A549 (cell line): ENCODE results near the gene KRTAP9-9. TPM values are rescaled to one million over a fixed set of nuclear protein-coding genes. Genes with fewer than 3 reads are reported as not detected.

Experiments used
- ATAC-seq, 2 experiments: fragments of 200-7000 bp in 1 of 2; fragments of >200 bp in 1 of 2; cut with Nextera tagmentation in 1 of 2; cut with Tn5 transposase in 1 of 2; 3 replicates each; pipeline versions ENCODE4 v1.8.0 to v1.9.1; 2018 to 2020; ENCODE audit warnings: mild to moderate bottlenecking in 1 of 2, moderate library complexity in 1 of 2
- CTCF ChIA-PET: fragments of 300-600 bp; sonication (Branson Sonifier 250); formaldehyde crosslinking; extraction: SDS; loops from one replicate; lab custom pipeline; 2021; ENCODE audit warnings: antibody characterized with exemption, inconsistent platforms; lab: Yijun Ruan, JAX
- POLR2A ChIA-PET: fragments of 350-600 bp; formaldehyde crosslinking; extraction: SDS; loops from one replicate; lab custom pipeline; 2021; ENCODE audit warnings: antibody characterized with exemption, inconsistent platforms; lab: Yijun Ruan, JAX
- DNase-seq, 2 experiments: peaks; one replicate each; pipeline versions ENCODE4 v3.0.0 to v3.0.0-alpha.2; 2011 to 2016; ENCODE audit warnings: low read depth in 1 of 2, low spot score in 1 of 2
- FAIRE-seq: peaks from 2 replicates; lab custom pipeline; 2011; peaks lifted over from hg19 to GRCh38; lab: Jason Lieb, UNC
- H3K27ac ChIP-seq, 2 experiments: fragments of >200 bp; sonication (Bioruptor Twin); formaldehyde crosslinking; 3 replicates each; pipeline ENCODE4 v1.5.1; 2016 to 2017
- H3K4me1 ChIP-seq: fragments of >200 bp; sonication (Bioruptor Twin); formaldehyde crosslinking; 3 replicates; pipeline ENCODE4 v1.6.1; 2016
- H3K4me2 ChIP-seq: fragments of >200 bp; sonication (Bioruptor Twin); formaldehyde crosslinking; 3 replicates; pipeline ENCODE4 v1.6.1; 2016
- H3K4me3 ChIP-seq: fragments of >200 bp; sonication (Bioruptor Twin); formaldehyde crosslinking; 3 replicates; pipeline ENCODE4 v1.5.1; 2016
- H3K9me3 ChIP-seq: fragments of >200 bp; sonication (Bioruptor Twin); formaldehyde crosslinking; 3 replicates; pipeline ENCODE4 v1.6.1; 2016
- ATOH8 ChIP-seq: fragments of 250-450 bp; sonication (Bioruptor Pico); IDR thresholded peaks from 2 replicates; pipeline ENCODE4 v1.5.0; 2020; ENCODE audit warnings: low read depth, mild to moderate bottlenecking, moderate library complexity
- BCL3 ChIP-seq: fragments of >200 bp; sonication (Bioruptor Twin); formaldehyde crosslinking; IDR thresholded peaks from 3 replicates; pipeline ENCODE4 v1.6.1; 2016
- BHLHE40 ChIP-seq: IDR thresholded peaks from 2 replicates; pipeline ENCODE4 v1.6.1; 2012; ENCODE audit warnings: low read depth, low read length, inconsistent platforms
- CEBPB ChIP-seq, 2 experiments: fragments of >200 bp in 1 of 2; sonication (Bioruptor Twin) in 1 of 2; formaldehyde crosslinking in 1 of 2; IDR thresholded peaks; 2 replicates each; pipeline ENCODE4 v1.6.1; 2012 to 2016
- CTCF ChIP-seq: fragments of >200 bp; sonication (Bioruptor Twin); formaldehyde crosslinking; IDR thresholded peaks from 3 replicates; pipeline ENCODE4 v1.5.1; 2016
- EP300 ChIP-seq, 2 experiments: fragments of >200 bp; sonication (Bioruptor Twin); formaldehyde crosslinking; IDR thresholded peaks; 2 replicates in 1 of 2; 3 replicates in 1 of 2; pipeline ENCODE4 v1.6.1; 2016 to 2017
- ESRRA ChIP-seq: fragments of 150-350 bp; IDR thresholded peaks from 2 replicates; pipeline ENCODE4 v1.6.1; 2014; ENCODE audit warnings: mild to moderate bottlenecking, low read length, borderline replicate concordance
- FOSB ChIP-seq: fragments of 250-450 bp; sonication (Bioruptor Pico); IDR thresholded peaks from 2 replicates; pipeline ENCODE4 v1.5.0; 2020; ENCODE audit warnings: mild to moderate bottlenecking, moderate library complexity
- FOSL2 ChIP-seq, 2 experiments: fragments of 450-650 bp in 1 of 2; fragments of >200 bp in 1 of 2; sonication (Bioruptor Twin) in 1 of 2; formaldehyde crosslinking; IDR thresholded peaks; 2 replicates each; pipeline versions ENCODE4 v1.5.0 to v1.6.1; 2016 to 2020; ENCODE audit warnings: mild to moderate bottlenecking in 1 of 2, moderate library complexity in 1 of 2
- GATA3 ChIP-seq: IDR thresholded peaks from 2 replicates; pipeline ENCODE4 v1.6.1; 2012; ENCODE audit warnings: borderline replicate concordance
- HDAC2 ChIP-seq: fragments of 200-600 bp; sonication (generic); IDR thresholded peaks from 2 replicates; pipeline ENCODE4 v1.6.1; 2016
- HES2 ChIP-seq: fragments of >200 bp; sonication (Bioruptor Twin); formaldehyde crosslinking; IDR thresholded peaks from 2 replicates; pipeline ENCODE4 v1.6.1; 2016
- HOXB13 ChIP-seq: fragments of 250-450 bp; sonication (Bioruptor Pico); IDR thresholded peaks from 2 replicates; pipeline ENCODE4 v1.5.0; 2020; ENCODE audit warnings: low read depth, mild to moderate bottlenecking, moderate library complexity
- KDM1A ChIP-seq: fragments of 200-600 bp; sonication (generic); IDR thresholded peaks from 2 replicates; pipeline ENCODE4 v1.6.1; 2016; ENCODE audit warnings: low read depth, mild to moderate bottlenecking
- KDM5A ChIP-seq: fragments of 200-600 bp; sonication (generic); IDR thresholded peaks from 2 replicates; pipeline ENCODE4 v1.6.1; 2016; ENCODE audit warnings: antibody characterized with exemption, mild to moderate bottlenecking
- NPAS2 ChIP-seq: fragments of 250-450 bp; sonication (Bioruptor Pico); IDR thresholded peaks from 2 replicates; pipeline ENCODE4 v1.8.0; 2022; ENCODE audit warnings: mild to moderate bottlenecking, moderate library complexity, borderline replicate concordance
- NR3C1 ChIP-seq: fragments of >200 bp; sonication (Bioruptor Twin); formaldehyde crosslinking; IDR thresholded peaks from 3 replicates; pipeline ENCODE4 v1.6.1; 2017
- RAD21 ChIP-seq, 2 experiments: fragments of >200 bp in 1 of 2; sonication (Bioruptor Twin) in 1 of 2; formaldehyde crosslinking in 1 of 2; IDR thresholded peaks in 1 of 2; conservative IDR thresholded peaks in 1 of 2; 2 replicates in 1 of 2; 3 replicates in 1 of 2; pipeline ENCODE4 v1.6.1; 2012 to 2018; ENCODE audit warnings: inconsistent platforms in 1 of 2
- RARB ChIP-seq: fragments of 250-450 bp; sonication (Bioruptor Pico); IDR thresholded peaks from 2 replicates; pipeline ENCODE4 v1.8.0; 2021; ENCODE audit warnings: mild to moderate bottlenecking, moderate library complexity
- REST ChIP-seq: fragments of 200-600 bp; sonication (generic); IDR thresholded peaks from 2 replicates; pipeline ENCODE4 v1.6.1; 2016; ENCODE audit warnings: antibody characterized with exemption, mild to moderate bottlenecking, moderate library complexity
- SREBF2 ChIP-seq: fragments of 450-650 bp; IDR thresholded peaks from 2 replicates; pipeline ENCODE4 v1.6.1; 2014; ENCODE audit warnings: mild to moderate bottlenecking, moderate library complexity
- WGBS: methylation state at CpG from one replicate; pipeline ENCODE4 v1.1.6; 2017; ENCODE audit errors: missing lambda C conversion rate; 5-methylcytosine and 5-hydroxymethylcytosine counted together
- polyA plus RNA-seq, 4 experiments: library from polyadenylated mRNA; depleted of rRNA in 3 of 4; stranded (reverse); fragments of >200 nt; fragmentation: RNase III in 1 of 4; extraction: RNeasy Plus Mini Kit Qiagen cat#74134 plus additional on column Dnase treatment in 1 of 4; gene quantifications; 2 replicates in 3 of 4; 3 replicates in 1 of 4; pipeline ENCODE4 v1.2.3, GENCODE V29; 2011 to 2017

The KRTAP9-9 gene
- polyA plus RNA-seq, 2 of the 4 experiments (the other 2 are of a cell fraction) = not detected

- DNase-seq (no peak), FAIRE-seq (no peak), ATAC-seq (peak in 1 of 2 experiments; percentile 22; a peak in 1 of 6 replicates)
- ChIA-PET POLR2A (no interaction called here), CTCF (interaction anchor here (1.0 to 3.3 kb wide), 7 partner anchors 10 to 361 kb away, joined by 3 to 10 read pairs (median 6); partner anchors contain the start of gene KRTAP4-4)
- Histone ChIP-seq H3K4me3 (no peak within 1 kb of the TSS), H3K4me2 (no peak within 1 kb of the TSS), H3K27ac (no peak within 1 kb of the TSS), H3K4me1 (no peaks in the 10 kb centered on the region), H3K9me3 (no peaks in the 10 kb centered on the region)
- WGBS = 48% methylated on average over 11 of the region's 11 CpGs
- TF ChIP-seq EP300 (IDR thresholded peaks at IDR 0.05) (no peak), RAD21 (conservative IDR thresholded peaks at IDR 0.05 in 1 of 2, IDR thresholded peaks at IDR 0.05 in 1 of 2) (no peak), HES2 (no peak), NPAS2 (CRISPR knock-in tag) (no peak), BCL3 (no peak), CEBPB (IDR thresholded peaks at IDR 0.05) (no peak), RARB (CRISPR knock-in tag) (no peak), CTCF (no peak), FOSB (CRISPR knock-in tag) (no peak), ATOH8 (no peak), KDM1A (no peak), FOSL2 (IDR thresholded peaks at IDR 0.05) (no peak), FOSL2 (CRISPR knock-in tag; IDR thresholded peaks at IDR 0.05) (no peak)
These were observed 47.0 kb downstream of the KRTAP9-9 start, which contains the start of gene KRTAP29-1 for GRCh38 chr17:41301916-41302901. KRTAP29-1 (minus strand) TSS chr17:41302851; CDS start chr17:41302851, 0 bp downstream.

GRCh38 chr17:41302981-41303380, 47.8 kb downstream of the KRTAP9-9 start:
- DNase-seq (no peak), FAIRE-seq (no peak)
- Histone ChIP-seq H3K4me1 (no peaks in the 10 kb centered on the region), H3K4me3 (no peak overlapping the region), H3K4me2 (no peak overlapping the region), H3K9me3 (no peaks in the 10 kb centered on the region)
- 94% methylated on average over 4 of the region's 4 CpGs for WGBS
- TF ChIP-seq NR3C1 (no peak), KDM5A (no peak), GATA3 (no peak)
- TF ChIP-seq, all 56 proteins: peak for 0
- POLR2A ChIA-PET = no interaction called here
- H3K27ac ChIP-seq = no peak overlapping the region
- CTCF ChIA-PET = interaction anchor here (1.1 to 3.3 kb wide), 4 partner anchors 11 to 246 kb away, joined by 3 to 10 read pairs (median 5); partner anchors contain the start of gene KRTAP4-4
- no peak for ATAC-seq

GRCh38 chr17:41304091-41304490, 48.9 kb downstream of the KRTAP9-9 start:
- ATAC-seq = no peak
- POLR2A ChIA-PET = no interaction called here
- TF ChIP-seq ESRRA = no peak
- TF ChIP-seq SREBF2 = no peak
- TF ChIP-seq BHLHE40 = no peak
- TF ChIP-seq HOXB13 (CRISPR knock-in tag) = no peak
- TF ChIP-seq REST = no peak
- TF ChIP-seq CTCF = no peak
- no peak for TF ChIP-seq HDAC2

More at GRCh38 chr17:41304091-41304490, 48.9 kb downstream of the KRTAP9-9 start:
- H3K4me2 ChIP-seq = no peak overlapping the region
- CTCF ChIA-PET = interaction anchor here (1.4 to 3.3 kb wide), 4 partner anchors 12 to 25 kb away, joined by 3 to 7 read pairs (median 4); no protein-coding TSS in a partner anchor
- no peak for DNase-seq
- no peaks in the 10 kb centered on the region for H3K9me3 ChIP-seq
- 80% methylated on average over 12 of the region's 12 CpGs for WGBS
- no peaks in the 10 kb centered on the region for H3K4me1 ChIP-seq
- FAIRE-seq = no peak
- H3K27ac ChIP-seq = no peak overlapping the region
- H3K4me3 ChIP-seq = no peak overlapping the region
